ENCODE results near the gene CDH18.

GRCh38 chr5:19837536-19838174 lies 150.3 kb downstream of the CDH18 start:
- no peak for TF ChIP-seq TAF1 (IDR thresholded peaks at IDR 0.05; ENCODE audit: borderline replicate concordance, insufficient read depth, low read length)
- TF ChIP-seq REST (IDR thresholded peaks at IDR 0.05; ENCODE audit: insufficient read depth in 1 of 2, low read depth in 2 of 2, low read length in 2 of 2), result no peak
- no peak for TF ChIP-seq POLR2AphosphoS5 (IDR thresholded peaks at IDR 0.05; ENCODE audit: low read depth, low read length)
- TF ChIP-seq FOXP2 (optimal IDR thresholded peaks at IDR 0.05; ENCODE audit: borderline replicate concordance, extremely low read depth, extremely low read length, insufficient read depth), result no peak
